Liver (tissue), 3 donors: ENCODE data around the gene TSPOAP1.

Source experiments
- EGR1 ChIP-seq, 2 donors: IDR thresholded peaks; 2 replicates each; pipeline ENCODE4 v1.6.1; 2016 to 2018; ENCODE audit warnings: antibody characterized with exemption in 2 of 2, low read depth in 2 of 2
- GABPA ChIP-seq, 2 donors: IDR thresholded peaks in 1 of 2; conservative IDR thresholded peaks in 1 of 2; 2 replicates each; pipeline ENCODE4 v1.6.1; 2016; ENCODE audit warnings: antibody characterized with exemption in 2 of 2, mild to moderate bottlenecking in 1 of 2, moderate library complexity in 1 of 2
- HNF4G ChIP-seq: IDR thresholded peaks from 2 replicates; pipeline ENCODE4 v1.6.1; 2016; ENCODE audit warnings: antibody characterized with exemption
- RAD21 ChIP-seq, 2 donors: IDR thresholded peaks; 2 replicates each; pipeline ENCODE4 v1.6.1; 2016; ENCODE audit warnings: antibody characterized with exemption in 2 of 2, mild to moderate bottlenecking in 2 of 2
- REST ChIP-seq: IDR thresholded peaks from 2 replicates; pipeline ENCODE4 v1.6.1; 2016; ENCODE audit warnings: antibody characterized with exemption, mild to moderate bottlenecking
- RXRA ChIP-seq, 2 donors: IDR thresholded peaks; 2 replicates each; pipeline ENCODE4 v1.6.1; 2017 to 2018; ENCODE audit warnings: antibody characterized with exemption in 2 of 2, mild to moderate bottlenecking in 1 of 2
- SP1 ChIP-seq: IDR thresholded peaks from 2 replicates; pipeline ENCODE4 v1.6.1; 2018; ENCODE audit warnings: antibody characterized with exemption, mild to moderate bottlenecking
- TAF1 ChIP-seq: conservative IDR thresholded peaks from 2 replicates; pipeline ENCODE4 v1.6.1; 2016; ENCODE audit warnings: antibody characterized with exemption, mild to moderate bottlenecking
- YY1 ChIP-seq: IDR thresholded peaks from 2 replicates; pipeline ENCODE4 v1.6.1; 2016; ENCODE audit warnings: antibody characterized with exemption, mild to moderate bottlenecking
- ZBTB33 ChIP-seq: IDR thresholded peaks from 2 replicates; pipeline ENCODE4 v1.6.1; 2016; ENCODE audit warnings: antibody characterized with exemption
- TF ChIP-seq, protein P1 (sequence below): fragments of 150-350 bp; IDR thresholded peaks from 2 replicates; pipeline ENCODE4 v1.5.1; 2017; ENCODE audit warnings: improper control_type of control experiment, low read depth, low read length; ENCODE audit not compliant: missing input control
- TF ChIP-seq, protein P2 (sequence below): IDR thresholded peaks from 2 replicates; pipeline ENCODE4 v1.6.1; 2016; ENCODE audit warnings: antibody characterized with exemption
- donor health status: healthy.
- donor health status: healthy.

GRCh38 chr17:58275417-58275816, 53.2 kb downstream of the TSPOAP1 start:
- TF ChIP-seq, protein P1, sequence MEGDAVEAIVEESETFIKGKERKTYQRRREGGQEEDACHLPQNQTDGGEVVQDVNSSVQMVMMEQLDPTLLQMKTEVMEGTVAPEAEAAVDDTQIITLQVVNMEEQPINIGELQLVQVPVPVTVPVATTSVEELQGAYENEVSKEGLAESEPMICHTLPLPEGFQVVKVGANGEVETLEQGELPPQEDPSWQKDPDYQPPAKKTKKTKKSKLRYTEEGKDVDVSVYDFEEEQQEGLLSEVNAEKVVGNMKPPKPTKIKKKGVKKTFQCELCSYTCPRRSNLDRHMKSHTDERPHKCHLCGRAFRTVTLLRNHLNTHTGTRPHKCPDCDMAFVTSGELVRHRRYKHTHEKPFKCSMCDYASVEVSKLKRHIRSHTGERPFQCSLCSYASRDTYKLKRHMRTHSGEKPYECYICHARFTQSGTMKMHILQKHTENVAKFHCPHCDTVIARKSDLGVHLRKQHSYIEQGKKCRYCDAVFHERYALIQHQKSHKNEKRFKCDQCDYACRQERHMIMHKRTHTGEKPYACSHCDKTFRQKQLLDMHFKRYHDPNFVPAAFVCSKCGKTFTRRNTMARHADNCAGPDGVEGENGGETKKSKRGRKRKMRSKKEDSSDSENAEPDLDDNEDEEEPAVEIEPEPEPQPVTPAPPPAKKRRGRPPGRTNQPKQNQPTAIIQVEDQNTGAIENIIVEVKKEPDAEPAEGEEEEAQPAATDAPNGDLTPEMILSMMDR = no peak
- TF ChIP-seq REST = no peak
- no peak for TF ChIP-seq TAF1
- no peak for TF ChIP-seq EGR1 (IDR thresholded peaks at IDR 0.05; ENCODE audit: low read depth in 2 of 2)
- no peak for TF ChIP-seq RAD21 (IDR thresholded peaks at IDR 0.05)
- no peak for TF ChIP-seq GABPA (IDR thresholded peaks at IDR 0.05 in 1 of 2, conservative IDR thresholded peaks at IDR 0.05 in 1 of 2)
- TF ChIP-seq, protein P2, sequence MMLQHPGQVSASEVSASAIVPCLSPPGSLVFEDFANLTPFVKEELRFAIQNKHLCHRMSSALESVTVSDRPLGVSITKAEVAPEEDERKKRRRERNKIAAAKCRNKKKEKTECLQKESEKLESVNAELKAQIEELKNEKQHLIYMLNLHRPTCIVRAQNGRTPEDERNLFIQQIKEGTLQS = no peak
- TF ChIP-seq RXRA (IDR thresholded peaks at IDR 0.05) = no peak
- TF ChIP-seq YY1 = no peak
- TF ChIP-seq SP1 = no peak
- no peak for TF ChIP-seq HNF4G
- TF ChIP-seq ZBTB33 = no peak
